ENCODE data around the gene ATP5F1D.

DNA sequence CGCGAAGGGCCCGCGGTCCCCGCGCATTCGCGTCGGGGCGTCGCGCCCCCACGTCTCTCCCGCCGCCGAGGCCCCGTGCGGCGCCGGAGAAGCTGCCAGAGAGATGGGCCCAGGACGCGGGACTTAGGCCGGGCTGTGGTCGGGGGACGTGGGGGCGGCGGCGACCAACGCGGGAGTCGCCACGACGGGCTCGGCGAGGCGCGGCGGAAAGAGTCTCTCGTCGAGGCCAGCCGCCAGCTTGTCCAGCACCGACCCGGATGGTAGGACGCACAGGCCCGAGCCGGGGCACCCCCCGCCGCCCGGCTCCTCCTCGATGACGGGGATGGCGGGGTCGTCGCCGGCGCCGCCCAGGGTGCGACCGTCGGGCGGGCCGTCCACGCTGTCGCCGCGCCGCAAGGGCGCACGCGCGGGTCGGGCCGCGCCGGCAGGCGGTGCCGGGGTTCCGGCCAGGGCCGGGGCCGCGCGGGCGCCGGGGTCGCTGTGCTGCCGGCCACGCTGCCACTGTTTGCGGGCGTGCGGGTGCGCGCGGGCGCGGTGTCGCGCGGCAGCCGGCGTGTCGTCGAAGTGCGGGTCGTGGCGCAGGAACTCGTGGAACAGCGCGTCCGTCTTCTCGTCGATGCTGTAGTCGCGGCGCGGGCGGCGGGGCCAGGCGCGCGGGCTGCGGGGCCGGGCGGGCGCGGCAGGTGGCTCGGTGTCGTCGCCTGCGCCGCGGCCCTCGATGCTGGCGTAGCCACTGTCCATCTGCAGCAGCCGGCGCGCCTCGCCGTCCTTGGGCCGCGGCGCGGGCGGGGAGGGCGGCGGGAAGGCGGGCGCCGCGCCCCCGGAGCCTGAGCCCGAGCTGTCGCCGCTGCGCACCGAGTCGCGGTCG is 12.3 kb upstream of the ATP5F1D start:
- TF ChIP-seq, protein P1, sequence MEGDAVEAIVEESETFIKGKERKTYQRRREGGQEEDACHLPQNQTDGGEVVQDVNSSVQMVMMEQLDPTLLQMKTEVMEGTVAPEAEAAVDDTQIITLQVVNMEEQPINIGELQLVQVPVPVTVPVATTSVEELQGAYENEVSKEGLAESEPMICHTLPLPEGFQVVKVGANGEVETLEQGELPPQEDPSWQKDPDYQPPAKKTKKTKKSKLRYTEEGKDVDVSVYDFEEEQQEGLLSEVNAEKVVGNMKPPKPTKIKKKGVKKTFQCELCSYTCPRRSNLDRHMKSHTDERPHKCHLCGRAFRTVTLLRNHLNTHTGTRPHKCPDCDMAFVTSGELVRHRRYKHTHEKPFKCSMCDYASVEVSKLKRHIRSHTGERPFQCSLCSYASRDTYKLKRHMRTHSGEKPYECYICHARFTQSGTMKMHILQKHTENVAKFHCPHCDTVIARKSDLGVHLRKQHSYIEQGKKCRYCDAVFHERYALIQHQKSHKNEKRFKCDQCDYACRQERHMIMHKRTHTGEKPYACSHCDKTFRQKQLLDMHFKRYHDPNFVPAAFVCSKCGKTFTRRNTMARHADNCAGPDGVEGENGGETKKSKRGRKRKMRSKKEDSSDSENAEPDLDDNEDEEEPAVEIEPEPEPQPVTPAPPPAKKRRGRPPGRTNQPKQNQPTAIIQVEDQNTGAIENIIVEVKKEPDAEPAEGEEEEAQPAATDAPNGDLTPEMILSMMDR (IDR thresholded peaks at IDR 0.05), result no peak
- TF ChIP-seq POLR2A (IDR thresholded peaks at IDR 0.05), result no peak
